WERI-Rb-1 (cell line): ENCODE data around the gene APBA1.

Experiments used
- DNase-seq: peaks from one replicate; pipeline ENCODE4 v3.0.0-alpha.2; 2020
- H3K27ac ChIP-seq: fragments of 250-450 bp; sonication (Bioruptor Pico); 2 replicates; pipeline ENCODE4 v1.5.1; 2020; ENCODE audit warnings: mild to moderate bottlenecking, moderate library complexity
- H3K27me3 ChIP-seq: fragments of 250-450 bp; sonication (Bioruptor Pico); 2 replicates; pipeline ENCODE4 v1.5.1; 2021; ENCODE audit warnings: mild to moderate bottlenecking, low read depth, moderate library complexity; ENCODE audit not compliant: insufficient read depth, severe bottlenecking
- H3K36me3 ChIP-seq: fragments of 250-450 bp; sonication (Bioruptor Pico); 2 replicates; pipeline ENCODE4 v1.5.1; 2020; ENCODE audit warnings: mild to moderate bottlenecking, moderate library complexity
- H3K4me3 ChIP-seq: 2 replicates; pipeline ENCODE4 v1.5.1; 2011; ENCODE audit warnings: low read depth, mild to moderate bottlenecking, control low read depth, low read length
- H3K9me3 ChIP-seq: fragments of 250-450 bp; sonication (Bioruptor Pico); 2 replicates; pipeline ENCODE4 v1.5.1; 2021; ENCODE audit warnings: mild to moderate bottlenecking, moderate library complexity; ENCODE audit not compliant: severe bottlenecking
- TF ChIP-seq, protein P1 (sequence below): IDR thresholded peaks from 2 replicates; pipeline ENCODE4 v1.5.1; 2011; ENCODE audit warnings: low read depth, mild to moderate bottlenecking, control low read depth, inconsistent platforms, low read length

APBA1 gene

DNA sequence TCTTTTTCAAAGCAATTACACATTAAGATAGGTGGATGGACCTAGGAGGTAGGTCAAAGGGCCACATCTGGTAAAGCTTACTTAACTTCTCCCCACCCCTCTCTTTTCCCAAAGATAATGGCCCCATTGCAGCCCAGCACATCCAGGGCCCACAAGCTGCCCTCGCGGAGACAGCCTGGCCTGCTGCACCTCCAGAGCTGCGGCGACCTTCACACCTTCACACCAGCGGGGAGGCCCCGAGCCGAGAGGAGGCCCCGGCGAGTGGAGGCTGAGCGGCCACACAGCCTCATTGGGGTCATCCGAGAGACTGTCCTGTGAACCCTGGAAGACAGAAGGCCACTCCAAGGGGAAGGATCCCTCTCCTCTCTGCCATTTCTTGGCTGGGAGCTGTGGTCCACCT is 280.7 kb downstream of the APBA1 start:
- Histone ChIP-seq H3K4me3 (no peak overlapping the region), H3K27me3 (no peaks in the 10 kb centered on the region), H3K9me3 (no peaks in the 10 kb centered on the region), H3K27ac (no peak overlapping the region), H3K36me3 (no peaks in the 10 kb centered on the region)
- TF ChIP-seq, protein P1, sequence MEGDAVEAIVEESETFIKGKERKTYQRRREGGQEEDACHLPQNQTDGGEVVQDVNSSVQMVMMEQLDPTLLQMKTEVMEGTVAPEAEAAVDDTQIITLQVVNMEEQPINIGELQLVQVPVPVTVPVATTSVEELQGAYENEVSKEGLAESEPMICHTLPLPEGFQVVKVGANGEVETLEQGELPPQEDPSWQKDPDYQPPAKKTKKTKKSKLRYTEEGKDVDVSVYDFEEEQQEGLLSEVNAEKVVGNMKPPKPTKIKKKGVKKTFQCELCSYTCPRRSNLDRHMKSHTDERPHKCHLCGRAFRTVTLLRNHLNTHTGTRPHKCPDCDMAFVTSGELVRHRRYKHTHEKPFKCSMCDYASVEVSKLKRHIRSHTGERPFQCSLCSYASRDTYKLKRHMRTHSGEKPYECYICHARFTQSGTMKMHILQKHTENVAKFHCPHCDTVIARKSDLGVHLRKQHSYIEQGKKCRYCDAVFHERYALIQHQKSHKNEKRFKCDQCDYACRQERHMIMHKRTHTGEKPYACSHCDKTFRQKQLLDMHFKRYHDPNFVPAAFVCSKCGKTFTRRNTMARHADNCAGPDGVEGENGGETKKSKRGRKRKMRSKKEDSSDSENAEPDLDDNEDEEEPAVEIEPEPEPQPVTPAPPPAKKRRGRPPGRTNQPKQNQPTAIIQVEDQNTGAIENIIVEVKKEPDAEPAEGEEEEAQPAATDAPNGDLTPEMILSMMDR = no peak
- no peak for DNase-seq

GRCh38 chr9:69389437-69389995 is 282.7 kb downstream of the APBA1 start:
- H3K27me3 ChIP-seq = no peaks in the 10 kb centered on the region
- no peak overlapping the region for H3K4me3 ChIP-seq
- no peaks in the 10 kb centered on the region for H3K36me3 ChIP-seq
- TF ChIP-seq, protein P1 = no peak
- H3K9me3 ChIP-seq = no peaks in the 10 kb centered on the region
- DNase-seq = no peak
- no peak overlapping the region for H3K27ac ChIP-seq

GRCh38 chr9:69388596-69388995 is 283.6 kb downstream of the APBA1 start:
- TF ChIP-seq, protein P1 = no peak
- no peak for DNase-seq
- H3K36me3 ChIP-seq = no peaks in the 10 kb centered on the region
- H3K27me3 ChIP-seq = no peaks in the 10 kb centered on the region
- no peaks in the 10 kb centered on the region for H3K9me3 ChIP-seq
- H3K4me3 ChIP-seq = no peak overlapping the region
- no peak overlapping the region for H3K27ac ChIP-seq

DNA sequence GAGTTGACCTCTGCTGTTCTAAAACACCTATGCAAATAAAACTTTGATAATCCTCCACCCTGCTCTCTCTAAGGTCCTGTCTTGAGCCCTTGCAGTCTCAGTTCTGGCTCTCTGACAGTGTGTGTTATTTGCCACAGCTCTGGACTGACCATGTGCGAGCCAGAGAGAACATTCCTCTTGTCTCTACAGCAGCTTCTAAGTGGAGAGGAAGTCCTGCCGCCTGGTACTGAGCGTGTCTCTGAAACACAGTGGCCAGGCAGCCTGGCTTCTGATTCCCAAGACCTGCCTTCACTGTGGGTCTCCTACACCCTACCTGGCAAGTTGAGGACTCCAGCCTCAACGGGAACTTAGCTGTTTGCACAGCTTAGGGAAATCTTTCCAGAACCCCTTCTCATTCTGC is 285.5 kb downstream of the APBA1 start:
- no peaks in the 10 kb centered on the region for H3K36me3 ChIP-seq
- TF ChIP-seq, protein P1 = no peak
- no peak overlapping the region for H3K27ac ChIP-seq
- DNase-seq = no peak
- no peak overlapping the region for H3K4me3 ChIP-seq
- H3K27me3 ChIP-seq = no peaks in the 10 kb centered on the region
- H3K9me3 ChIP-seq = no peaks in the 10 kb centered on the region

GRCh38 chr9:69385581-69386033 is 286.6 kb downstream of the APBA1 start:
- Histone ChIP-seq H3K27me3 (no peaks in the 10 kb centered on the region), H3K36me3 (no peaks in the 10 kb centered on the region), H3K4me3 (no peak overlapping the region), H3K27ac (no peak overlapping the region), H3K9me3 (no peaks in the 10 kb centered on the region)
- DNase-seq = no peak
- TF ChIP-seq, protein P1 = no peak

GRCh38 chr9:69382135-69382534 is 290.0 kb downstream of the APBA1 start:
- H3K4me3 ChIP-seq = no peak overlapping the region
- no peaks in the 10 kb centered on the region for H3K9me3 ChIP-seq
- no peaks in the 10 kb centered on the region for H3K27me3 ChIP-seq
- DNase-seq = no peak
- TF ChIP-seq, protein P1 = no peak
- no peak overlapping the region for H3K27ac ChIP-seq
- no peaks in the 10 kb centered on the region for H3K36me3 ChIP-seq
